Brain microvascular endothelial cell (primary cell): Measurements from ENCODE around the gene TAF10.

ENCODE experiments used
- DNase-seq: peaks from one replicate; pipeline ENCODE4 v3.0.0-alpha.2; 2020
- H3K27ac ChIP-seq: fragments of 250-450 bp; sonication (Bioruptor Pico); 2 replicates; pipeline ENCODE4 v1.5.1; 2020; ENCODE audit warnings: mild to moderate bottlenecking, moderate library complexity
- H3K27me3 ChIP-seq: fragments of 250-450 bp; sonication (Bioruptor Pico); replicated peaks from 2 replicates; pipeline ENCODE4 v1.5.1; 2020; ENCODE audit warnings: mild to moderate bottlenecking
- H3K36me3 ChIP-seq: fragments of 250-450 bp; sonication (Bioruptor Pico); replicated peaks from 2 replicates; pipeline ENCODE4 v1.5.1; 2020; ENCODE audit warnings: mild to moderate bottlenecking
- H3K4me3 ChIP-seq: 2 replicates; pipeline ENCODE4 v1.5.1; 2011; ENCODE audit warnings: low read depth, mild to moderate bottlenecking, control low read depth, low read length, moderate library complexity
- CTCF ChIP-seq: IDR thresholded peaks from 2 replicates; pipeline ENCODE4 v1.5.1; 2011; ENCODE audit warnings: low read depth, mild to moderate bottlenecking, moderate library complexity, low read length, control low read depth, inconsistent platforms; ENCODE audit errors: missing control alignments
- in situ Hi-C: cut with HindIII; loops from 2 replicates; pipeline ENCODE4 v1.10.0; 2017; ENCODE audit warnings: low sequenced_read_pairs, low pct_ligation_motif_present

TAF10 gene

DNA sequence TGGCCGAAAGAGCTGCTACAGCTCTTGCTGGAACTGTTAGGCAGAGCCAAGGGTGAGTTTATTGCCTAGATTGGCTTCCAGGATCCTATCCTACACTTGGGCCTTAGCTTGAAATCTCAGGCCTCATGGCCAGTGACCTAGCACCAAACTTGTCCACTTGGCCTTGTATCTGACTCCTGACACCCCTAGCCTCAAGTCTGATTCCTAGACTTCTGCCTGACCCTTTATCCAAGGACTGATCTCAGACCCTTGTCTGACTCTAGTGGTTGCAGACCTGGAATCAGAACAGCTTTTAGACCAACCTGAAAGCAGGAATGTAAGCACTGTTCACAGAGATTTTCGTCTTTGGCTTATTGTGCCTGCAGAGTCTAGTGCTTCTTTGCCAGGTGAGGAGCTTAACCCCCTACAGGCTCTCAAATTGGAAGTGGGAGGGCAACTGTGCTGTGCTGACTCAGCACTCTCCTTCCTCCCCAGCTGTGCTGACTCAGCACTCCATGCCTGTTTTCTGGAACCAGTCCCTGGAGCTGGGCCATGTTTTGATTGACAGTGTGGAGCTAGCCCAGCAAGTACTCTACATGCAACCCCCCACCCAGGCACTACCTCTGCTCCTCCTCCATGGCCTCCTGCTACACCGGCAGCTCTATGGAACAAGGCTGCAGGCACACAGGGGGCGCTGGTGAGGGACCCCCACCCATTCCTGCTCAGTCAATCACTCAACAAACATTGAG, 43.7 kb downstream of the TAF10 start:
- Histone ChIP-seq H3K36me3 (no peaks in the 10 kb centered on the region), H3K27ac (no peak overlapping the region), H3K27me3 (no peaks in the 10 kb centered on the region), H3K4me3 (no peak overlapping the region)
- in situ Hi-C loops, result no loop called here
- TF ChIP-seq CTCF, result peak; percentile 15
- DNase-seq, result peak; percentile 45

GRCh38 chr11:6567371-6567745, 44.7 kb downstream of the TAF10 start:
- no peak for DNase-seq

DNA sequence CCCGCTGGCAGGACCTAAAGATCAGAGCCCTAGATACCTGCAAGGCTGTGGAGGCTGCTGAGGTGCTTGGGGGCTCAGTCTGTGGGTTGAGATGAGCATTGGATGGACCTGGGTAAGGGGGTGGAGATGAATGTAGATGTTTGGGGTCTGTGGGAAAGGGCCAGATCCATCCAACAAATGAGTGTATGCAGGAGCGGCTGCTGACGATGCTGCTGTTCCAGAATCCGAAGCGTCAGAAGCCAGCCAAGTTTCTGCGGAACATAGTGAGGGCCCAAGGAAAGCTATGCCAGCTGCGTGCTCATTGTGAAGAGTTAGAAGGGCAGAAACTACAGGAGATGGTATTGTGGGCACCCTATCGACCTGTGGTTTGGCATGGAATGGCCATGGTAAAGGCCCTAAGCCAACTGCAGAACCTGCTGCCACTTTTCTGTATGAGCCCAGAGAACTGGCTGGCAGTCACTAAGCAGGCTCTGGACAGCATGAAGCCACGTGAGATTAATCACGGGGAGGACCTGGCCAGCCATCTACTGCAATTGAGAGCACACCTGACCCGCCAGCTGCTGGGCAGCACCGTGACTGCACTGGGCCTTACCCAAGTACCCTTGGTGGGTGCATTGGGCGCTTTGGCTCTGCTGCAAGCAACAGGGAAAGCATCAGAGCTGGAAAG, 45.2 kb downstream of the TAF10 start:
- Histone ChIP-seq H3K27me3 (no peaks in the 10 kb centered on the region), H3K36me3 (no peaks in the 10 kb centered on the region), H3K27ac (no peak overlapping the region), H3K4me3 (no peak overlapping the region)
- TF ChIP-seq CTCF, result no peak
- in situ Hi-C loops, result no loop called here
- DNase-seq, result no peak

More at GRCh38 chr11:6567371-6567745, 44.7 kb downstream of the TAF10 start:
- no peak for TF ChIP-seq CTCF
- Histone ChIP-seq H3K27me3 (no peaks in the 10 kb centered on the region), H3K36me3 (no peaks in the 10 kb centered on the region), H3K4me3 (no peak overlapping the region), H3K27ac (no peak overlapping the region)
- in situ Hi-C loops, result no loop called here

DNA sequence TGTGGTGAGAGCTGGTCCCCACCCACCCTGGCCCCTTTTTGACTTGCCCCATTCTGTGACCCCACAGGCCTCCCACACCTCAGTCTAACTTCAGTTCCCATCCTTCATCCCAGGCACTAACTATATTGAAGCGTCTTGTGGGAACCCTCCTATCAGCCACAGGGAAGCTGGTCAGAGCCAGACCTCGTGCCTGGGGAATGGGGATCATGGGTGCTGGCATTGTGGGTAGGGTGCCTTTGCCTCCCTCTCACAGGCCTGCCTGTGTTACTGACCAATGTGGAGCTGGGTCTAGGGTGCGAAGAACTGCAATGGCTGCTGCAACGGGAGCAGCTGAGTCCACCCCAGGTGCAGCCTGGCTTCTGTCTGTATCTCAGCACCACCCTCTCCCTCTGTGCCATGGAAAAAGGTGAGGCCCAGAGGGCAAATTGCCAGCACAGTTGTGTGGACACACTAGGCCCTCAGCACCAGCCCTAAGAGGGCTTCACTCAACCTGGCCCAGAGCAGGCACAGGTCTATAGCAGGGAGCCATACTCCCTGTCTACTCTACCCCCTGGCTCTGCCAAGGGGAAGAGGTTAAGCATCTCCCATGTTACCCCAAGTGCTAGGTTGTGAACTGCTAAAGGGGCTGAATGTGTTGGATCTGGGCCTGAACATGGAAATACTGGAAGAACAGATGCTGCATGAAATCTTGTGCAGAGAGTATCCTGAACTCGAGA, 45.9 kb downstream of the TAF10 start:
- H3K36me3 ChIP-seq, result no peaks in the 10 kb centered on the region
- in situ Hi-C loops, result no loop called here
- no peak overlapping the region for H3K27ac ChIP-seq
- TF ChIP-seq CTCF, result no peak
- H3K27me3 ChIP-seq, result no peaks in the 10 kb centered on the region
- H3K4me3 ChIP-seq, result no peak overlapping the region
- no peak for DNase-seq

DNA sequence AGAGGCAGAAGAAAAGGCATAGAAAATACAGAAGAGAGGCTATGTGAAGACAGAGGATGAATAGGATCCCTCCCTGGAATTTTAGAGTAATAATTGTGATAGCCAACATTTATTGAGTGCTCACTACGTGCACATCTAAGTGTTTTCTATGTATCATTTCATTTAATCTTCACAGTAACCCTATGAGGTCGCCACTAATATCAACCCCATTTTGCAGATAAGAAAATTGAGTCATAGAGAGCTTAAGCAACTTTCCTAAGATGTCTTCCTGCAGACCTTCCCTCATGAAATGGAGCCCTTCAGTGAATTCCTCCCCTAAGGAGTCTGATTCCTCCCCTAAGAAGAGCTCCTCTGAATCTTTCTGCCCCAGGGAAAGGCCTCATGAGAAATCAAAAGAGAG, 46.7 kb downstream of the TAF10 start:
- no peak overlapping the region for H3K27ac ChIP-seq
- DNase-seq, result no peak
- H3K27me3 ChIP-seq, result no peaks in the 10 kb centered on the region
- no peaks in the 10 kb centered on the region for H3K36me3 ChIP-seq
- in situ Hi-C loops, result no loop called here
- no peak overlapping the region for H3K4me3 ChIP-seq
- TF ChIP-seq CTCF, result no peak
